Nephron progenitor cell (in vitro differentiated cells): ENCODE results near the gene FOXP1.
A peak's percentile ranks its signal among the peaks of the same experiment; 100 is the strongest.

Experiments used
- DNase-seq: peaks from one replicate; pipeline ENCODE4 v3.0.0; 2021
- H3K27ac Mint-ChIP-seq: 2 replicates; pipeline ENCODE4 v1.8.0; 2021; ENCODE audit warnings: mild to moderate bottlenecking, moderate library complexity, mixed read lengths
- H3K27me3 Mint-ChIP-seq: 2 replicates; pipeline ENCODE4 v1.8.0; 2021; ENCODE audit warnings: mild to moderate bottlenecking, low read depth, mixed read lengths; ENCODE audit not compliant: poor library complexity
- H3K36me3 Mint-ChIP-seq: 2 replicates; pipeline ENCODE4 v1.8.0; 2021; ENCODE audit warnings: low read depth, mixed read lengths
- H3K4me1 Mint-ChIP-seq: 2 replicates; pipeline ENCODE4 v1.8.0; 2021; ENCODE audit warnings: mixed read lengths
- H3K4me3 Mint-ChIP-seq: 2 replicates; pipeline ENCODE4 v1.8.0; 2021; ENCODE audit warnings: mild to moderate bottlenecking, moderate library complexity, mixed read lengths
- H3K9me3 Mint-ChIP-seq: 2 replicates; pipeline ENCODE4 v1.8.0; 2021; ENCODE audit warnings: mild to moderate bottlenecking, moderate library complexity, mixed read lengths
- TF ChIP-seq, protein P1 (sequence below): fragments of 200-600 bp; sonication (generic); IDR thresholded peaks from 2 replicates; pipeline ENCODE4 v1.5.0; 2021; ENCODE audit warnings: antibody characterized with exemption

Gene FOXP1

DNA sequence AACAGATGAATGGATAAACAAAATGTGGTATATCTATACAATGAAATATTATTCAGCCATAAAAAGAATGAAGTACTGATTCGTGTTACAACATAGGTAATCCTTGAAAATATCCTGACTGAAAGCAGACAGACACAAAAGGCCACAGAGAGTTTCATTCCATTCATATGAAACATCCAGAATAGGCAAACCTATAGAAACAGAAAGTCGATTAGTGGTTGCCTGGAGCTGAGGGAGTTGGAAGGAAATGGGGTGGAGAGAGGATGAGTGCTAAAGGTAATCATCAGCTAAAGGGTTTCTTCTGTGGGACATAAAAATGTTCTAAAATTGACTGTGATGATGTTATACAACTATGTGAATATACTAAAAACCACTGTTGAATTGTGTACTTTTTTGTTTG, 22.9 kb downstream of the FOXP1 start:
- Mint-ChIP-seq H3K4me1 (peaks cover 26% of the 10 kb centered on the region), H3K27ac (no peak overlapping the region), H3K27me3 (no peaks in the 10 kb centered on the region), H3K4me3 (no peak overlapping the region), H3K9me3 (peaks cover 33% of the 10 kb centered on the region), H3K36me3 (peaks cover 74% of the 10 kb centered on the region)
- TF ChIP-seq, protein P1, sequence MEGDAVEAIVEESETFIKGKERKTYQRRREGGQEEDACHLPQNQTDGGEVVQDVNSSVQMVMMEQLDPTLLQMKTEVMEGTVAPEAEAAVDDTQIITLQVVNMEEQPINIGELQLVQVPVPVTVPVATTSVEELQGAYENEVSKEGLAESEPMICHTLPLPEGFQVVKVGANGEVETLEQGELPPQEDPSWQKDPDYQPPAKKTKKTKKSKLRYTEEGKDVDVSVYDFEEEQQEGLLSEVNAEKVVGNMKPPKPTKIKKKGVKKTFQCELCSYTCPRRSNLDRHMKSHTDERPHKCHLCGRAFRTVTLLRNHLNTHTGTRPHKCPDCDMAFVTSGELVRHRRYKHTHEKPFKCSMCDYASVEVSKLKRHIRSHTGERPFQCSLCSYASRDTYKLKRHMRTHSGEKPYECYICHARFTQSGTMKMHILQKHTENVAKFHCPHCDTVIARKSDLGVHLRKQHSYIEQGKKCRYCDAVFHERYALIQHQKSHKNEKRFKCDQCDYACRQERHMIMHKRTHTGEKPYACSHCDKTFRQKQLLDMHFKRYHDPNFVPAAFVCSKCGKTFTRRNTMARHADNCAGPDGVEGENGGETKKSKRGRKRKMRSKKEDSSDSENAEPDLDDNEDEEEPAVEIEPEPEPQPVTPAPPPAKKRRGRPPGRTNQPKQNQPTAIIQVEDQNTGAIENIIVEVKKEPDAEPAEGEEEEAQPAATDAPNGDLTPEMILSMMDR = no peak
- DNase-seq = no peak

DNA sequence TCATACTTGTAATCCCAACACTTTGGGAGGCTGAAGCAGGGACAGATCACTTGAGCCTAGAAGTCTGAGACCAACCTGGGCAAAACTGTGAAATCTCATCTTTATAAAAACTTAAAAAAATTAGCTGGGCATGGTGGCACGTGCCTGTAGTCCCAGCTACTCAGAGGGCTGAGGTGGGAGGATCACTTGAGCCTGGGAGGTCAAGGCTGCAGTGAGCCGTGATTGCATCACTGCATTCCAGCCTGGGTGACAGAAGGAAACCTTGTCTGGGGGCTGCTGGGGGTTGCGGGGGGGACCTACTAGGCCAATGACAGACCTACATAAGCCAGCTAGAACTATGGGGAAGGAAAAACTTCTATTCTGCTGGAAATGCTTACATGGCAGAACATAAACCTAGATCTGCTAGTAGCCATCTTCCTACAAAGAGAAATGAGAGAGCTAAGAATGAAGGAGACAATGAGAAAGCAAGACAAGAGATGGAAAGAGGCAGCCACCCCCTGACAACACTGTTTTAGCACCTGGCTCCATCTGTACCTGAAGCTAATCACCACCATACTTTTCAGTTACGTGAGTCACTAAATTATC, 23.9 kb downstream of the FOXP1 start:
- no peak overlapping the region for H3K27ac Mint-ChIP-seq
- H3K9me3 Mint-ChIP-seq = peaks cover 33% of the 10 kb centered on the region

DNA sequence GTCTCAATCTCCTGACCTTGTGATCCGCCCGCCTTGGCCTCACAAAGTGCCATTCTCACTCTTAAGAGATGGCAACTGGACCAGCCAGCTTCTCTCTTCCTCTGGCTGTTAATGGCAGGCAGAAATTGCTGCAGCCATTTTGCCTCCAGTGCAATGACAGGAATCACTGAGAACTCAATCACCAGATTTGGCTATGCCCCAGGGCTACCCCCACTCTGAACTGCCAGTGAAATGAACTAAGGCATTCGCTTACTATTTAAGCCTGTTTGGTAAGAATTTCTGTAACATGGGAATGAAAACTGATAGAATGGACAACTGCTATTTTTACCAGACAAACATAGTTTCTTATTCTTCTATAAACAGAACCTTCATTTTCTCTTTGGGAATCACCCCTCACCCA, 24.5 kb downstream of the FOXP1 start:
- no peak for DNase-seq
- Mint-ChIP-seq H3K36me3 (peaks cover 60% of the 10 kb centered on the region), H3K4me3 (no peak overlapping the region), H3K9me3 (peaks cover 33% of the 10 kb centered on the region), H3K27me3 (no peaks in the 10 kb centered on the region), H3K27ac (peak overlapping the region; percentile 25), H3K4me1 (peaks cover 9% of the 10 kb centered on the region)
- TF ChIP-seq, protein P1 = no peak

More for the DNA sequence above, 23.9 kb downstream of the FOXP1 start:
- Mint-ChIP-seq H3K4me1 (peaks cover 16% of the 10 kb centered on the region), H3K36me3 (peaks cover 67% of the 10 kb centered on the region), H3K4me3 (no peak overlapping the region), H3K27me3 (no peaks in the 10 kb centered on the region)
- TF ChIP-seq, protein P1 = no peak
- no peak for DNase-seq

DNA sequence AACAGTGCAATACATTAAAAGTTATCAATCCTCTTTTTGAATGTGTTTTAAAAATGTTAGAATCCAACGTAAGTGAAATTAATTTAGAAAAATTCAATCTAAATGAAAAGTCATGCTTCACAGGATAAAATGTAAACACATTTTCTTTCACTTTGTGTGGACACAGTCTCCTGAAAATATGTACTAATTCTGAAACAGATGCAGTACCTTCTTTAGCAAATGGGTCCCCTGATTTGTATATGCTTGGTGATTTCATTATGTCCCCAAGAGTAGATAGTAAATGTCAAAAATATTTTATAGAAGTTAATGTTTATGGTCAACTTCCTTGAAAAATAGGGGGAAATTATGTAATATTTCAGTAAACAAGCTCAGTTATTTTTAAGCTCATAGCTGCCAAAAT, 28.9 kb downstream of the FOXP1 start:
- Mint-ChIP-seq H3K27ac (no peak overlapping the region), H3K9me3 (peaks cover 17% of the 10 kb centered on the region)
- TF ChIP-seq, protein P1 = no peak

DNA sequence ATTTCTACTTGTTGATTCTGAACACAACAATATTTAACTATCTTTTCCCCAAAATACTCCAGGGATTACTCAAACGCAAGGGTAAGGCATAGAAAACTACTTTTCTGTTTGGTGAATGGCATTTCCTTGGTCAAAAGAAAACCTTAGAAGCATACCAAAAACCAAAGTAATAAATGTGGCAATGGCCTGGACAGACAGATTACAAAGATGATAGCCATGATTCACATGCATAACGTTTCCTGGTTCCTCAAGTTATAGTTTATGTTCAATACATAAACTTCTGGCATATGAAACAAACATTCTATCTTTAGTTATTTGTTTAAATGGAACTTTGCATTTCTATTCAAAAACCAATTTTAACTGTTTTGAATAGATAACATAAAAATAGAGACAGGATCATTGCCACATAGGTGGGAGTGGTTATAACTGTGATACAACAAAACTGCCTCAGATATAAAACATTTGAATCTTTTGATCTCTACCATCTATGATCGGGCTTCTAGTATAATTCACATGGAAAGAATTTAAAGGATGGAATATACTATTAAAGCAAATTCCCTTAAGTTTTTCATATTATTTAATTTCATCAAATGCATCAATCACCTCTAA, 32.1 kb downstream of the FOXP1 start:
- no peaks in the 10 kb centered on the region for H3K27me3 Mint-ChIP-seq
- no peaks in the 10 kb centered on the region for H3K9me3 Mint-ChIP-seq
- H3K4me1 Mint-ChIP-seq = peaks cover 5% of the 10 kb centered on the region
- H3K4me3 Mint-ChIP-seq = no peak overlapping the region
- H3K27ac Mint-ChIP-seq = no peak overlapping the region
- no peak for DNase-seq
- H3K36me3 Mint-ChIP-seq = peaks cover 36% of the 10 kb centered on the region
- TF ChIP-seq, protein P1 = no peak

More for the DNA sequence above, 28.9 kb downstream of the FOXP1 start:
- DNase-seq = no peak
- Mint-ChIP-seq H3K27me3 (no peaks in the 10 kb centered on the region), H3K4me1 (peaks cover 5% of the 10 kb centered on the region), H3K4me3 (no peak overlapping the region), H3K36me3 (peaks cover 53% of the 10 kb centered on the region)

DNA sequence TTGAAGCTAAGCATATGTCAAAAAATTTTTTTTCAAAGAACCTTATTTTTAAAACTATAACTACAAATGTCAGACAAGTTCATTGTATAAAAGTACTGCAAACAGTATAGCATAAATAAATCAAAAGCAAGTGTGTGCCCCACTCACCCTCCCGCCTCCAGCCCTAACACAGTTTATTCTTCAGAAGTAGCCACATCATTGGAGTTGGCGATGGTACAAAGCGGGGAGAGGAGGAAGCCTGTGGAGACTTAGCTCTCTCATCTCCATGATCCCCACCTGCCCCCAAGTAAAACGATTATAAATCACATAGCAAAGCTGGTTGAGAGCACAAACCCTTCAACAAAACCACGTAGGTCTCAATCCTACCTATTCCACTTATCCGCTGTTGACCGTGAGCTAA, 33.6 kb downstream of the FOXP1 start:
- no peak for DNase-seq
- Mint-ChIP-seq H3K36me3 (peaks cover 31% of the 10 kb centered on the region), H3K9me3 (no peaks in the 10 kb centered on the region), H3K4me3 (no peak overlapping the region), H3K4me1 (peaks cover 5% of the 10 kb centered on the region), H3K27me3 (no peaks in the 10 kb centered on the region), H3K27ac (no peak overlapping the region)
- TF ChIP-seq, protein P1 = no peak
